Activated T-cell treated with anti-CD3 and anti-CD28 coated beads, Interleukin-2, amount 50 U/mL, for 72 hours (primary cell): ENCODE measurements around the gene CAMTA1. TPM values are rescaled to one million over a fixed set of nuclear protein-coding genes. Genes with fewer than 3 reads are reported as not detected.
A peak's percentile ranks its signal among the peaks of the same experiment; 100 is the strongest.
"Not testable (repeated sequence)": the region's sequence is repeated elsewhere in the genome, so short reads cannot be mapped to it uniquely, and the experiment has no call there.

Experiments
- ATAC-seq, 2 donors: fragments of 150-1000 bp; cut with Tn5 transposase; replicated peaks in 1 of 2; 2 replicates each; pipeline ENCODE4 v1.10.0; 2021; ENCODE audit warnings: moderate library complexity in 2 of 2, mild to moderate bottlenecking in 1 of 2
- DNase-seq, 2 donors: peaks; one replicate each; pipeline ENCODE4 v3.0.0; 2021 to 2022; ENCODE audit warnings: mixed read lengths in 1 of 2
- H3K27ac Mint-ChIP-seq: one replicate; pipeline ENCODE4 v1.8.0; 2022; ENCODE audit warnings: mild to moderate bottlenecking, moderate library complexity, mixed read lengths
- H3K27me3 Mint-ChIP-seq: one replicate; pipeline ENCODE4 v1.8.0; 2022; ENCODE audit warnings: low read depth, mixed read lengths
- H3K36me3 Mint-ChIP-seq, 2 donors: one replicate each; pipeline ENCODE4 v1.8.0; 2022; ENCODE audit warnings: mixed read lengths in 2 of 2, mild to moderate bottlenecking in 1 of 2; ENCODE audit not compliant: insufficient read depth in 2 of 2
- H3K4me1 Mint-ChIP-seq: one replicate; pipeline ENCODE4 v1.8.0; 2022; ENCODE audit warnings: low read depth, mixed read lengths
- H3K4me3 Mint-ChIP-seq, 2 donors: one replicate each; pipeline ENCODE4 v1.8.0; 2022; ENCODE audit warnings: mild to moderate bottlenecking in 2 of 2, mixed read lengths in 2 of 2, moderate library complexity in 2 of 2
- H3K9me3 Mint-ChIP-seq, 2 donors: one replicate each; pipeline ENCODE4 v1.8.0; 2022; ENCODE audit warnings: mixed read lengths in 2 of 2
- total RNA-seq, 2 donors: library from RNA; stranded (reverse); gene quantifications; one replicate each; pipeline ENCODE4 v1.2.3, GENCODE V29; 2022

CAMTA1 gene
- total RNA-seq, 2 donors from 2014 or later, result 47.8 to 63.3 TPM

DNA sequence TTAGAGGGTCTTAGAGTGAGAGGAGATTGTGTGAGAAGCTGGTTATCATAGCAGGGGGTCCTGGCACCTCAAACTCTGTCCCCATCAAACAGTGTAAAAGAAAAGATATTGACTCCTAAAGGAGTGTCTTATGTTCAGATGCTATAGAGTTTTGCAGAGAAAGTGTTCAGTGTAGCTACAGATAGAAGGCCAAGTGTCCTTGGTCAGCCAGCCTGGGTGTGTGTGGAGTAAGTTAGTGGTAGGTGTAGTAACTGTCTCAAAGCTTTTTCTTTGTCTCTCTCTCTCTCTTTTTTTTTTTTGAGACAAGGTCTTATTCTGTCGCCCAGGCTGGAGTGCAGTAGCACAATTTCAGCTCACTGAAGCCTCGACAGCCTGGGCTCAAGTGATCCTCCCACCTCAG, 17.2 kb downstream of the CAMTA1 start:
- no peak overlapping the region for H3K27ac Mint-ChIP-seq
- no peak overlapping the region for H3K4me3 Mint-ChIP-seq
- H3K9me3 Mint-ChIP-seq, result no peaks in the 10 kb centered on the region
- peaks cover 28% of the 10 kb centered on the region for H3K4me1 Mint-ChIP-seq
- DNase-seq (no peak), ATAC-seq (no peak)
- no peaks in the 10 kb centered on the region for H3K36me3 Mint-ChIP-seq
- no peaks in the 10 kb centered on the region for H3K27me3 Mint-ChIP-seq

- no peaks in the 10 kb centered on the region for H3K27me3 Mint-ChIP-seq
- no peaks in the 10 kb centered on the region for H3K36me3 Mint-ChIP-seq
- ATAC-seq (no peak), DNase-seq (no peak)
- no peaks in the 10 kb centered on the region for H3K9me3 Mint-ChIP-seq
- peaks cover 28% of the 10 kb centered on the region for H3K4me1 Mint-ChIP-seq
- no peak overlapping the region for H3K4me3 Mint-ChIP-seq
- no peak overlapping the region for H3K27ac Mint-ChIP-seq
Measured at GRCh38 chr1:6802893-6803292, 17.6 kb downstream of the CAMTA1 start.

DNA sequence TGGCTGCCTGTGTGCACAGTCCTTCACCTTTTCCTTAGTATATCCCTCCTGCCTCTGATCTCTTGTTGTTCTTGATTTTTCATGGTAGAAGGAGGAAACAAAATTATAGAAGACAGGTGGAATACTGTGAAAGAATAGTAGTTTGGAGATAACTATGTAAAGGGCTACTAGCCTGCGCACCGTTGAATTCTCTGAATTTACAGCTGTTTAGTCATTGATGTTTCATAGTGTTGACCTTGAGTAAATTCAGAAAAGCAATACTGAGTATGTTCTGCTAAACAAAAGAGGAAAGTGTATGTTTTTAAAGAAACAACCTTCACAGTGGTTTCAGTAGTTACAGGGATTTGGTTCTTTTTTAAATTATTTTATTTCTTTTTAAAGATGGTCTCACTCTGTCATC, 18.1 kb downstream of the CAMTA1 start:
- Mint-ChIP-seq H3K4me3 (peak overlapping the region in 1 of 2 donors; percentile 12), H3K27me3 (no peaks in the 10 kb centered on the region), H3K27ac (no peak overlapping the region), H3K9me3 (no peaks in the 10 kb centered on the region), H3K36me3 (no peaks in the 10 kb centered on the region), H3K4me1 (peaks cover 28% of the 10 kb centered on the region)
- DNase-seq (no peak), ATAC-seq (peak in 1 of 2 donors; percentile 79)

DNA sequence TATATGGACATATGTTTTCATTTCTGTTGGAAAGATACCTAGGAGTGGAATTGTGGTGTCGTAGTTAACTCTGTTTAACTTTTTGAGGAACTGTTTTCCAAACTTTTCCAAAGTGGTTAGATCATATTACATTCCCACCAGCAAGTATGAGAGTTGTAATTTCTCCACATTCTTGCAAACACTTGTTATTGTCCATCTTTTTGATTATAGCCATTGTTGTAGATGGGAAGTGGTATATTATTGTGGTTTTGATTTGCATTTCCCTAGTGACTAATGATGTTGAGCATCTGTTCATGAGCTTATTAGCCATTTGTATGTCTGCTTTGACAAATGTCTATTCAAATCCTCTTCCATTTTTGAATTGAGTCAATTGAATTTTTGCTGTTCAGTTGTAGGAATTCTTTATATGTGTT, 19.8 kb downstream of the CAMTA1 start:
- Mint-ChIP-seq H3K4me3 (no peak overlapping the region), H3K27me3 (no peaks in the 10 kb centered on the region), H3K36me3 (no peaks in the 10 kb centered on the region), H3K9me3 (no peaks in the 10 kb centered on the region), H3K27ac (no peak overlapping the region), H3K4me1 (peaks cover 28% of the 10 kb centered on the region)
- no peak for ATAC-seq
- DNase-seq, result no peak

DNA sequence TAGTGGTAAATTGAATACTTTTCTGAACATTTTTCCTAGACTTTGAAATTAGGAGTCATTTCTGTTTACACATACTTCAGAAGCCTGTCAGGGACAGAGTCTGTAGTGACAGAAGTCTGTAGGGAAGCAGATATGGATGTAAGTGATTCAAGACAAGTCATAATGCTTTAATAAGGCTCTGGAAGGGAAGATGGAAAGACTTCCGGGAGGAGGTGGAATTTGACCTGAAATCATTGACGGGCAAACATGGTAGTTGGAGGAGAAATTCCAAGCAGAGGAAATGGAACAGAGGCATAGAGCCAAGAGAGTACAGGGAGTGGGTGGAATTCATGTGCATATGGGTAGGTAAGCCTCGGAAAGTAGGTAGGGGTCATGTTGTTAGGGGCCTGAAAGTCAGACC, 22.5 kb downstream of the CAMTA1 start:
- Mint-ChIP-seq H3K27me3 (no peaks in the 10 kb centered on the region), H3K36me3 (no peaks in the 10 kb centered on the region), H3K4me1 (peaks cover 14% of the 10 kb centered on the region), H3K9me3 (no peaks in the 10 kb centered on the region), H3K27ac (no peak overlapping the region), H3K4me3 (no peak overlapping the region)
- no peak for DNase-seq
- ATAC-seq, result no peak

- Mint-ChIP-seq H3K27me3 (no peaks in the 10 kb centered on the region), H3K27ac (no peak overlapping the region), H3K4me1 (peaks cover 7% of the 10 kb centered on the region), H3K36me3 (no peaks in the 10 kb centered on the region), H3K4me3 (no peak overlapping the region), H3K9me3 (no peaks in the 10 kb centered on the region)
- DNase-seq, result no peak
- ATAC-seq, result no peak
Measured at GRCh38 chr1:6809461-6809860, 24.2 kb downstream of the CAMTA1 start.

GRCh38 chr1:6810146-6810734, 25.0 kb downstream of the CAMTA1 start:
- H3K27ac Mint-ChIP-seq, result not testable (repeated sequence)

GRCh38 chr1:6811583-6811982, 26.3 kb downstream of the CAMTA1 start:
- Mint-ChIP-seq H3K4me1 (peaks cover 24% of the 10 kb centered on the region), H3K36me3 (no peaks in the 10 kb centered on the region), H3K27ac (no peak overlapping the region), H3K4me3 (no peak overlapping the region), H3K9me3 (no peaks in the 10 kb centered on the region), H3K27me3 (no peaks in the 10 kb centered on the region)
- ATAC-seq (no peak), DNase-seq (no peak)

More at GRCh38 chr1:6810146-6810734, 25.0 kb downstream of the CAMTA1 start:
- H3K9me3 Mint-ChIP-seq, DNase-seq, ATAC-seq, H3K4me3 Mint-ChIP-seq, H3K27me3 Mint-ChIP-seq, H3K36me3 Mint-ChIP-seq: not testable (repeated sequence)
- peaks cover 12% of the 10 kb centered on the region for H3K4me1 Mint-ChIP-seq

- no peak for DNase-seq
- no peaks in the 10 kb centered on the region for H3K27me3 Mint-ChIP-seq
- no peaks in the 10 kb centered on the region for H3K9me3 Mint-ChIP-seq
- no peak overlapping the region for H3K27ac Mint-ChIP-seq
- ATAC-seq, result no peak
- H3K4me3 Mint-ChIP-seq, result no peak overlapping the region
- H3K4me1 Mint-ChIP-seq, result peaks cover 36% of the 10 kb centered on the region
- no peaks in the 10 kb centered on the region for H3K36me3 Mint-ChIP-seq
Measured at GRCh38 chr1:6813165-6813564, 27.9 kb downstream of the CAMTA1 start.

- no peak for DNase-seq
- Mint-ChIP-seq H3K27me3 (no peaks in the 10 kb centered on the region), H3K9me3 (no peaks in the 10 kb centered on the region), H3K27ac (no peak overlapping the region), H3K36me3 (no peaks in the 10 kb centered on the region), H3K4me3 (no peak overlapping the region), H3K4me1 (peaks cover 52% of the 10 kb centered on the region)
- ATAC-seq, result no peak
Measured at GRCh38 chr1:6815726-6816125, 30.5 kb downstream of the CAMTA1 start.

DNA sequence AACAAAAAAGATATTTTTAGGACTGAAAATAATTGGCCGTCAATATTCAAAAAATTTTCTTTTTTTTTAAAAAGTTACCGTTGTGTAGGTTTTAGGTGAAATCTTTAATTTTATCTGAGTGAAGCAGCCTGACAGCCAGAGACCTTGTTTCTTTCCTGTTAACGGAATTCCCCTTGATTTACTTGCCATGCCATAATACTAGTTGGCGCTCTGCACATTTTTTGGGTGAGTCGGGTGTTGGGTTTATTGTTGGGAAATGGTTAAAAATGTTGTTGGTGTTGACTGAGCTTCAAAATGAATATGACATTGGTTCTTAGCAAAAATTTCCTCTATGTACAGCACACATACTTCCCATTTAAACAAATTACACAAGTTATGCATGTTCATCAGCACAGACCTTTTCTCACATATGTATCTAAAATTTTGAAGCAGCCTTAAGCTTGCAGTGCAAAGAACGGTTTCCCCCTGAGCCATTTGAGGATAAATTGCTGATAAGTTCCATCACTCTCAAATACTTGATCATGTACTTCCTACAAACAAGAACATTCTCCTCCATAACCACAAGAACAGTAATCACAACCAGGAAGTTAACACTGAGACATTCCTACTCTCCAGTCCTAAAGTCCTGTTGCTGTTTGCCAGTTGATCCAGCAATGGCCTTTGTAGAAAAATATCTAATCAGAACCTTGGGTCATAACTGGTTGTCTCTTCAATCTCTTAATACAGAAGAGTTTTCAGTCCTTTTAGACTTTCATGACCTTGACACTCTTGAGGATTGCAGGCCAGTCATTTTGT, 34.2 kb downstream of the CAMTA1 start:
- Mint-ChIP-seq H3K4me3 (no peak overlapping the region), H3K27me3 (no peaks in the 10 kb centered on the region), H3K27ac (no peak overlapping the region), H3K36me3 (no peaks in the 10 kb centered on the region), H3K4me1 (peaks cover 48% of the 10 kb centered on the region), H3K9me3 (no peaks in the 10 kb centered on the region)
- DNase-seq, result no peak
- ATAC-seq, result no peak

GRCh38 chr1:6820899-6821298, 35.6 kb downstream of the CAMTA1 start:
- Mint-ChIP-seq H3K27ac (peak overlapping the region; percentile 33), H3K9me3 (no peaks in the 10 kb centered on the region), H3K4me3 (no peak overlapping the region), H3K4me1 (peaks cover 38% of the 10 kb centered on the region), H3K27me3 (no peaks in the 10 kb centered on the region), H3K36me3 (no peaks in the 10 kb centered on the region)
- DNase-seq (no peak), ATAC-seq (no peak)

- no peak overlapping the region for H3K4me3 Mint-ChIP-seq
- no peaks in the 10 kb centered on the region for H3K9me3 Mint-ChIP-seq
- H3K27me3 Mint-ChIP-seq, result no peaks in the 10 kb centered on the region
- H3K36me3 Mint-ChIP-seq, result no peaks in the 10 kb centered on the region
- no peak overlapping the region for H3K27ac Mint-ChIP-seq
- ATAC-seq (peak in 1 of 2 donors; percentile 57), DNase-seq (no peak)
- H3K4me1 Mint-ChIP-seq, result peaks cover 23% of the 10 kb centered on the region
Measured at GRCh38 chr1:6822530-6823359, 37.5 kb downstream of the CAMTA1 start.
